OCI-M2 (cell line): ENCODE results near the gene EHBP1L1.
A peak's percentile ranks its signal among the peaks of the same experiment; 100 is the strongest.

Experiments used
- DNase-seq: peaks from one replicate; lab custom pipeline; 2025; ENCODE audit not compliant: unreplicated experiment; lab: John Stamatoyannopoulos, UW

Gene EHBP1L1

DNA sequence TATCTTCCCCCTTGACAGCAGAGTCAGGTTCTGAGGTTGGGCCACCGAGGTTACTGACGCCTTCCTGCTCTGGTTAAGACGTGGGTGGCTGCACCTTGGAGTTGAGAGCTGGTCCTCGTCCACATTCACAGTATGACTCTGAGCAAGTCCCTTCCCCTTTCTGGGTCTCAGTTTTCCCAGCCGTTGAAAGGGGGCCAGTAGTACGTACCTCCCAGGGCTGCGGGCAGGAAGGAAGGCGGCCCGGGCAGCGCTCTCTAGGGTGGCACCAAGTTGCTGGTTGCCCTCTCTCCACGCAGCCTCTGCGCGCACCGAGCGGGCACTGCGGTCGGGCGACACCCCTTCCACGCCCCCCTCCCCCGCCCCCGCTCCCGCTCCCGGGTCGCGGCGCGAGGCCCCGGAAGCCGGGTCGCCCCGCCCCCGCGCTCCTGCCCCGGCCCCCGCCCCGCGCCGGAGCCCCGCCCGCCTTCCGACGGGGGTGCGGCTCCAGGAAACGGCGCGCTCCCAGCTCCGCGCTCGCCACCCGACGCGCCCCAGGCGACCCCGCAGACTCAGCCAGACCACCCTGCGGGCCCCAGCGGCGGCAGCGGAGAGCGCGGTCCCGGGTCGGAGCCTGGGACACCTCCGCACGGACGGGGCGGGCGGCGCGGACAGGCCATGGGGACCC lies at the start of gene EHBP1L1:
EHBP1L1 (plus strand) TSS at position 486 of the 664 bp plus-strand sequence. CDS start 250 bp downstream, outside the sequence.
- DNase-seq, result no peak

GRCh38 chr11:65526744-65527143 lies 49.1 kb upstream of the EHBP1L1 start:
- DNase-seq, result no peak

DNA sequence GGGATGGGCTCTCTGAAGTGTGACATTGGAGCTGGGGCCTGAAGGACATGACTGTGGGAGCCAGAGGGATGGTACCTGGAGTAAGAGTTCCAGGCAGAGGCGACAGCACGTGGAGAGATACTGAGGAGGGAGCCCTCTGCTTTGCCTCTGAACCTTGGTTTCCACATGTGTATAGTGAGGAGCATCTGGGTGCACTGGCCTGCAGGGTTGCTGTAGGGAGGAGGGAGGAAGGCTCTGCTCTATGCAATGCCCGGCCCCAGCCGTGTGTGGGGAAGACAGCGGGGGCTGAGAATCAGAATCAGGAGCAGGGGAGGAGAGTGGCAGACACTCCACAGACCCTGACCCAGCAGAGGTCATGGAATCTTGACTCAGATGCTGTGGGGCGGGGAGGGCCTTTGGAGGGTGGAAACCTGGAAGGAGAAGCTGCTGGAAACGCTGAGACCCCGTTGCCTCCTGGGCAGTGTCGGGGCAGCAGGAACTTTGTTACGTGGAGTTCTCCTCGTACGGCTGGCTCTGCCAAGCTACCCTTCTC lies 47.0 kb upstream of the EHBP1L1 start:
- no peak for DNase-seq

GRCh38 chr11:65529475-65530156 lies 46.2 kb upstream of the EHBP1L1 start:
- DNase-seq, result no peak

DNA sequence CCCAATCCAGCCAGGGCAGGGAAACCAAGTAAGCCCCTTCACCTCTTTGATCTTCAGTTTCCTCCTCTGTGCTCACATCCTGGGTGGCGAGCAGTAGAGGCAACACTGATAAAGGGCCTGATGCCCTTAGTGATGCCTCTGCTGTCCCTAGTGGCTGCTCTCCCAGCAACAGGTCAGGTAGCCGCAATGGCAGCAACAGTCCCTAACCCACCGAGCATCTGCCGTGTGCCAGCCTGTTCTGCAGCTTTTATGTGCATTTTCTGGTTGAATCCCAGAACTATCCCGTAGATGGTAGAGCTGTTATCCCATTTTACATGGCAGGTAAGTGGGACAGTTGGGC lies 45.7 kb upstream of the EHBP1L1 start:
- DNase-seq, result no peak

GRCh38 chr11:65532388-65533064 lies 43.3 kb upstream of the EHBP1L1 start:
- no peak for DNase-seq

GRCh38 chr11:65535102-65535501 lies 40.8 kb upstream of the EHBP1L1 start:
- DNase-seq, result no peak

- no peak for DNase-seq
Measured at GRCh38 chr11:65536412-65537295, 39.2 kb upstream of the EHBP1L1 start.

DNA sequence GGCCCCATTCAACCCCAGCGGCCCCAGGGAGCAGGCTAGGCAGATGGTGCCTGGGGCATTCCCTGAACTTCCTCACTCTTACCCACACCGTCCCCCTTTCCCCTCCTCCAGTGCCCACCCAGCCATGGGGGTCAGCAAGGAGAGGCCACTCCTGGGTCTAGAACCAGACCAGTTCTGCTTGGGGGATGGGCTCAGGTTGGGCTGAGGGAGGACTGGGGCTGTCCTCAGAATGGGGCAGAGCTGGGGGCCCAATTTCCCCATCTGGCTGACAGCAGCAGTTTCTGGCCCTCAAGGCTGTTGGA lies 38.6 kb upstream of the EHBP1L1 start:
- DNase-seq, result no peak

DNA sequence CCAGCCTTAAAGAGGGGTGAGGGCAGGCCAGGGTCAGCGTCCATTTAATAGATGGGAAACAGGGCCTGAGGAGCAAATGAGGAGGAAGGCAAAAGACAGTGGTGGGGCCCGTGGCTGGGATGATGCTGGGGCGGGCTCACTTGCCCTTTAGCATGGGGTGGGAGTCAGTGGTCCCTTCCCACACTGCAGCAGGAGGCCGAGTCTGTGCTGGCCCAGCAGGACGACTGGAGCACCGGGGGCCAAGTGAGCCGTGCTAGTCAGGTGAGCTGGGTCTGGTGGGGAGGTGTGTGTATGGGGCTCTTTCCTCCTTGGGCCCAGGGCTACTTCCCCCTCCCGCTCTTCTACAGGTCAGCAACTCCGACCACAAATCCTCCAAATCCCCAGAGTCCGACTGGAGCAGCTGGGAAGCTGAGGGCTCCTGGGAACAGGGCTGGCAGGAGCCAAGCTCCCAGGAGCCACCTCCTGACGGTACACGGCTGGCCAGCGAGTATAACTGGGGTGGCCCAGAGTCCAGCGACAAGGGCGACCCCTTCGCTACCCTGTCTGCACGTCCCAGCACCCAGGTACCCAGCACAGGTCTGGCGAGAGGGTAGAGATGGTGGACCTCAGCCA lies 38.1 kb upstream of the EHBP1L1 start:
- DNase-seq, result no peak

DNA sequence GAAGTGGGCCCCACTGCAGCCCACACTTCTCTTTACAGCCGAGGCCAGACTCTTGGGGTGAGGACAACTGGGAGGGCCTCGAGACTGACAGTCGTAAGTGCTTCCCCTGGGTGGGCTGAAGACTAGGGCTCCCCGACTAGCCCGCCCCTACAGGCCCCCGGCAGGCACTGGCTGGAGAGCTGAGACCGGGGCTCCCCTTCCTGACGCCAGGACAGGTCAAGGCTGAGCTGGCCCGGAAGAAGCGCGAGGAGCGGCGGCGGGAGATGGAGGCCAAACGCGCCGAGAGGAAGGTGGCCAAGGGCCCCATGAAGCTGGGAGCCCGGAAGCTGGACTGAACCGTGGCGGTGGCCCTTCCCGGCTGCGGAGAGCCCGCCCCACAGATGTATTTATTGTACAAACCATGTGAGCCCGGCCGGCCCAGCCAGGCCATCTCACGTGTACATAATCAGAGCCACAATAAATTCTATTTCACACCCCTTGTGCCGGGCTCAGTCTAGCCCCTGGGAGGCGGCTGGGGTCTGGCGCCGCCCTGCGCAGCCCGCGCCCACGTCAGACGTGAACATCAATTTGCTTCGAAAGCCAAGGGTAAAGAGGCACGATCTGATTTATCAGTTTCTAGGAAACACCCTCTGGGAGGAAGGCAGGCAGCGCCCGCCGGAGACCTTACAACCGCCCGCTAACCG lies 37.5 kb upstream of the EHBP1L1 start:
- DNase-seq, result no peak

DNA sequence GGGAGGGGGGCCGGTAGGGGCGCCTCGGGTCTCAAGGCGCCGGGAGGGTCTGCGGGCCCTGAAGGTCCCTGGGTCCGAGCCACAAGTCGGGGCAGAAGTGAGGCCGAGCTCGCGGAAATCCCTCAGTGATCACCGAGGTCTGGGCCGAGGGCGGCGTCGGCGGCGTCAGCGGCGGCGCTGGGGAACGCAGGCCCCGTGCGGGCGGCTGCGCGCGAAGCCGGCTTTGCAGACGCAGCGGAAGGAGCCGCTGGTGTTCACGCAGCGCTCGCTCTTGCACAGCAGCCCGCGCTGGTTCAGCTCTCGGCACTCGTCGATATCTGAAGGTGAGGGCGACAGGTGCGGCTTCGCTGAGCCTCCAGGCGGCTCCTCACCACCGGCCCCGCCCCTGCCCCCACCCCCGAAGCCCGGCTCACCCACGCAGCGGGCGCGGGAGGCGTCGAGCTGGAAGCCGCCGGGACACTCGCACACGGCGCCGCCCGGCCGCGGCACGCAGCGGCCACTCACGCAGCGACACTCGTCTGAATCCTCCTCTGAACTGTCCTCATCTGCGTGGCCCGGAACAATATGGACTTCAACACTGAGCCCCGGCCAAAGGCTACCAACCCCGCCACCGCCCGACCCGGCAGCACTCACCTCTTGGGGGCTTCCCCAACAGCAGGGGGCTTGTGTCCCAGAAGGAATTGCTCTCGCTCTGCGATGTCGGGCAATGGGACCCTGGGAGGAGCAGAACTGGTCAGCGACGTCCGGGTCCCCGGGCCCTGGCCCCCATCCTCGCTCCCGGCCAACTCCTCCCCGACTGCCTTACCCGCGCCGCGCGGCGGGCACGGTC lies 36.7 kb upstream of the EHBP1L1 start:
- DNase-seq, result no peak

GRCh38 chr11:65539744-65540289 lies 36.0 kb upstream of the EHBP1L1 start:
- DNase-seq, result no peak

DNA sequence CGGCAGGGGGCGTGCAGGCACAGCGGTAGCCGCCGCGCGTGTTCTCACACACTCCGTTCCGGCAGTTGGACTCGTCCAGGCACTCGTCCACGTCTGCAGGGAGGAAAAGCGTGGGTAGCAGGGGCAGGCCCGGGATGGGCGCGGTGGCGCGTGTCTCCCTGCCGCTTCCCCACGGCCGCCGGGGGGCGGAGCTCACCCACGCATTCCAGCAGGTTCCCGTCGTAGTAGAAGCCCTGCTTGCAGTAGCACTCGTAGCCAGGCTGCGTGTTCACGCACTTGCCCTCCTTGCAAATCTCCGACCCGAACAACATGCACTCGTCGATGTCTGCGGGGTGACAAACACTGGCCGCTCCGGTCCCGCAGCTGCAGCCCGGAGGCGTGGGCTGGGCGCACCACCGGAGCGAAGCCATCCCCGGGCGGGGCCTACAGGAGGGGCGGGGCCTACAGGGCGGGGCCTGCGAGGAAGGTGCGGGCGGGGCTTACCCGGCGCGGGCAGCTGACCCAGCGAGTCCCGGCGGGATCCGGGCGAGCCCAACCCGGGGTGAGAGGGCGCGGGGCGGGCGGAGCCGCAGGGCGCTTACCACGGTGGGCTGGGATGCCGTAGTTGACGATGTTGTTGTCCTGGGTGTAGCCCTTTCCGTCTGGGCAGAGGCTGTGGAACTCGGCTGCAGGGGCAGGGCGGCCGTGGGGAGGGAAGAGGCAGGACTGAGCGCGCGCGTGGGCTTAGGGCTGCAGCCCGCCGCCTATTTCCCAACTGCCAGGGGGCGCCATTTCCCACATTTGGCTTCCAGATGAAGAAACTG lies 35.4 kb upstream of the EHBP1L1 start:
- DNase-seq, result peak; percentile 76

DNA sequence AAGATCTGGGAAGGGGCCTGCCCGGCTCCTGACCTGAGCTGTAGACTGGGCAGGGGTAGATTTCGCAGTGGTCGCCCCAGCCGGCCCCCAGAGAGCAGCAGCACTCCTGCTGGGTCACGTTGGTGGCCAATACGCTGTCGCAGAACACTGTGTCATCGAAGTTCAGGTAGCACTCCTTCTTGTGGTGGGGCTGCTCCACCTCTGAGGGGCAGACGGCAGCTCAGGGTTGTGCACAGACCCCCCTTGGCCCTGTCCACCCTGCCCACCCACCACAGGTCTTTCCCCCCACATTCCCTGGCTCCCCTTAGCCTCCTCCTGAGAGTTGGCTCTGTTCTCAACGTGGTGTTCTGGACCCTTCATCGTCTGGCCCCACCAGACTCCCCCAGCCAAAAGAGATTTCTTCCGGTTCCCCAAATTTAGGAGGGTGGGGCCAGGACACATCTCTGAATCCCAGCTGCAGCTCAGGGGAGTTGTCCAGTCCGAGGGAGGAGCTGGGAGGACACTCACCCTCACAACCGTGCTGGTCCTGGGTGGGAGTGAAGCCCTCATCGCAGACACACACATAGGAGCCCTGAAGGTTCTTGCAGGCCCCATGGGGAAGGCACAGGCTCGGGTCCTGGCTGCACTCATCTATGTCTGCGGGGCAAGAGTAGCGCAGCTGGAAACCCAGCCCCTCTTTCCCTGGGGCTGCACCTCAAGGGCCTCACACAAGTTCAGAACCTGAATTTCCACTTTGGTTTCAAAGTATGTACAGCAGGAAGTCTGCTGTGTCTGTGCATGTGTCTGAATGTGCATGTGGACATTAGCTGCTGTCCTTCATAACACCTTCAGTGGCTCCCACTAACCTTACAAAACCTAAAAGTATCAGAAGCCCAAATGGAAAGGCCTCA lies 34.5 kb upstream of the EHBP1L1 start:
- DNase-seq, result no peak

GRCh38 chr11:65542738-65543390 lies 33.0 kb upstream of the EHBP1L1 start:
- DNase-seq, result no peak

DNA sequence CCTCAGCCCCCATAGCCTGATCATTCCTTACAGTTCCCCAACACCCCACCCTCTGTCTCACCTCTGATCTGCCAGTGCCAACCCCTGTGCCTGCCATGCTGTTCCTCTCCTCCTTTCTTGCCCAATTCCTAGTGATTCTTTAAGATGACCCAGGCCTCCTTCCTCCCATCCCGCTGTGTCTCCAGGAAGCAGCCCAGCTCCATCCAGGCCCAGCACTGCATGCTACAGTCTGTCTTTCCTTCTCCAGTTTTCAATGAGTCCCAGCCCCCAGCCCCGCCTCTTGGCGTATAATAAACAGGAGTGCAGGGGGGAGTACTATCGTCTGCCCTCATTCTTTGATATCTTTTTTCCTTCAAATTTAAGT lies 30.0 kb upstream of the EHBP1L1 start:
- DNase-seq, result no peak
